GM18507 (cell line): Measurements from ENCODE around the gene FBXW12.

Experiments used
- DNase-seq: peaks from one replicate; pipeline ENCODE4 v3.0.0; 2011; ENCODE audit warnings: low read depth; ENCODE audit not compliant: insufficient read length; ENCODE audit errors: extremely low spot score
- FAIRE-seq: peaks from 2 replicates; lab custom pipeline; 2011; peaks lifted over from hg19 to GRCh38; lab: Jason Lieb, UNC

Gene FBXW12

GRCh38 chr3:48405971-48406370 lies 34.0 kb downstream of the FBXW12 start:
- no peak for DNase-seq
- no peak for FAIRE-seq

GRCh38 chr3:48406443-48407431 lies 34.7 kb downstream of the FBXW12 start:
- DNase-seq = no peak
- FAIRE-seq = no peak

GRCh38 chr3:48407542-48408099 lies 35.6 kb downstream of the FBXW12 start:
- FAIRE-seq (no peak), DNase-seq (no peak)

- FAIRE-seq = no peak
- DNase-seq = no peak
Observed at GRCh38 chr3:48408823-48409281, 36.8 kb downstream of the FBXW12 start.

GRCh38 chr3:48409291-48410201 lies 37.5 kb downstream of the FBXW12 start:
- DNase-seq = no peak
- FAIRE-seq = no peak

- DNase-seq (no peak), FAIRE-seq (no peak)
Observed at GRCh38 chr3:48410205-48411040, 38.4 kb downstream of the FBXW12 start.

GRCh38 chr3:48411041-48411588 lies 39.1 kb downstream of the FBXW12 start:
- no peak for DNase-seq
- no peak for FAIRE-seq

GRCh38 chr3:48411606-48412374 lies 39.8 kb downstream of the FBXW12 start:
- no peak for DNase-seq
- FAIRE-seq = no peak

- DNase-seq (no peak), FAIRE-seq (no peak)
Observed at GRCh38 chr3:48412375-48413001, 40.5 kb downstream of the FBXW12 start.

GRCh38 chr3:48413086-48413485 lies 41.1 kb downstream of the FBXW12 start:
- no peak for FAIRE-seq
- DNase-seq = no peak

- no peak for FAIRE-seq
Observed at GRCh38 chr3:48413611-48414010, 41.6 kb downstream of the FBXW12 start.

GRCh38 chr3:48414376-48415250 lies 42.6 kb downstream of the FBXW12 start:
- FAIRE-seq (no peak), DNase-seq (no peak)

More at GRCh38 chr3:48413611-48414010, 41.6 kb downstream of the FBXW12 start:
- no peak for DNase-seq

- DNase-seq (no peak), FAIRE-seq (no peak)
Observed at GRCh38 chr3:48415251-48415953, 43.4 kb downstream of the FBXW12 start.

GRCh38 chr3:48416091-48416505 lies 44.1 kb downstream of the FBXW12 start:
- FAIRE-seq = no peak
- DNase-seq = no peak

GRCh38 chr3:48416546-48416945 lies 44.5 kb downstream of the FBXW12 start:
- FAIRE-seq (no peak), DNase-seq (no peak)

- no peak for DNase-seq
- FAIRE-seq = no peak
Observed at GRCh38 chr3:48417529-48418108, 45.6 kb downstream of the FBXW12 start.
